GM19452 (cell line): ENCODE results near the gene SMAD7.

Experiments
- ATAC-seq: cut with Tn5 transposase; IDR thresholded peaks from one replicate; pipeline ENCODE4 v1.9.1; 2021; ENCODE audit not compliant: unreplicated experiment

Gene SMAD7

GRCh38 chr18:48919547-48919946 lies 31.2 kb downstream of the SMAD7 start:
- no peak for ATAC-seq

- no peak for ATAC-seq
Observed at GRCh38 chr18:48918660-48919456, 31.9 kb downstream of the SMAD7 start.

DNA sequence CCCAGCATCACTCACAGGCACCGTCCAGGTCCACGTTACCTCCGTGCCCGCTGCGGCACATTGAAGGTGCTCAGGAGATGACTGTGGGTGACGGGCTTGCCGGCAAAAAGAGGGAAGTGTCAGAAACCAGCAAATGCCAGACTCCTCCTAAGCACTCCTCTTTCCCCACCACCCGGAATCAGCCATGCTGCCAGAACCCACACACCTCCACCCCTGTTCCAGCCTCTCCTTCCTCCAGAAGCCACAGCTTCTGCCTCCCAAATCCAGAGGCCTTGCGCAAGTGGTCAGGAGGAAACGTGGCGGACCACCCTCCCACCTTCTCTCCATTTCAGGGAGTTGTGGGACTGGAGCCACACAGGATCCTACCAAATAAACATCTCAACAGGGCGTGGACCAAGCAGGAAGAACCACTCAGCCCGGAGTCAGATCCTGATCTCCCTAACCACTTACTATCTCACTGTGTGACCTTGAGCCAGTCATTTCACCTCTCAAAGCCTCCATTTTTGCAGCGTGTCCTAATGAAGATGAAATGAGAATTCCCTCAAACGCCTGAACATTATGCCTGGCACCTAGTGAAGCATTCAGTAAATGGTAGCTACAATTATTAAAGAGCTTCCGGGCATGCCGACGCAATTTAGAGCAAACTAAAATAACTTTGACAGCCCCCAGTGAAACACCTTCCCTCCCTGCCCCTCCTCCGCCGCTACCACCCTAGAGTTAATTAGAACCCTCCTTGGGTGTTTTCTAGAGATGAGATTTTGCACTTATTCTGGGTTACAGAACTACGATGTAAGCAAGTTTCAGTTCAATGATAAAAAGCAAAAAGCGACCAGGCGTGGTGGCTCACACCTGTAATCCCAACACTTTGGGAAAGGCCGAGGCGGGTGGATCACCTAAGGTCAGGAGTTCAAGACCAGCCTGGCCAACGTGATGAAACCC lies 32.9 kb downstream of the SMAD7 start:
- ATAC-seq: no peak

- ATAC-seq: no peak
Observed at GRCh38 chr18:48915626-48916425, 34.9 kb downstream of the SMAD7 start.

DNA sequence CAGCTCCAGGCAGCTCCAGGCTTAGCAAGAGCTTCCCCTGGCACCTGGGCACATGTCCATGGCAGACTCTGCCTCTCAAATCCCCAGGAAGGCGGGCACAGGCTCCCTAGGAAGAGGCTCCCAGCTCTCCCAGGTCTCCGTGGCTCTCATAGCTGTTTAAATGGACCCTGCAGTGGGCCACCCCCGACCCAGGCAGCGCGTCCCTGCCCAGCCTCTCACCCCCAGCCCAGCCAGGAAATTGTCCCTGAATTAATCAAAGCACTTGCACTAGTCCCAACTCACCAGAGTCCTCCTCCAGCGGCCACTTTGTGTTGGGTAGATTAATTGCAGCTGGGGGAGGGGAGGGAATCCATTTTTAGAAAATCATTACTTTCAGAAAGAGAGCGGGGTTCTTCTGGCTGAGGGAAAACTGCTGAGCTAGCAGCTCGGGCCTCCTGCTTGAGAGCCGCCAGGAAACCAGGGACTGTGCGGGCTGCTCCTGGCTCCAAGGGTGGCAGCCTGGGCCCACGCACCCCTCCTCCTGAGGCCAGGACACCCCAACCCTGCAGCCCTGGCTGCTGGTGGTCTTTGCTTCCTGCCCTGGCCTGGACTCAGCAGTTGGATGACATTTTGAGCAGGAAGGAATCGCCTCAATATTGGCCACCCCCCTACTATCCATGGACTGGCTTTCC lies 36.0 kb downstream of the SMAD7 start:
- ATAC-seq: no peak

DNA sequence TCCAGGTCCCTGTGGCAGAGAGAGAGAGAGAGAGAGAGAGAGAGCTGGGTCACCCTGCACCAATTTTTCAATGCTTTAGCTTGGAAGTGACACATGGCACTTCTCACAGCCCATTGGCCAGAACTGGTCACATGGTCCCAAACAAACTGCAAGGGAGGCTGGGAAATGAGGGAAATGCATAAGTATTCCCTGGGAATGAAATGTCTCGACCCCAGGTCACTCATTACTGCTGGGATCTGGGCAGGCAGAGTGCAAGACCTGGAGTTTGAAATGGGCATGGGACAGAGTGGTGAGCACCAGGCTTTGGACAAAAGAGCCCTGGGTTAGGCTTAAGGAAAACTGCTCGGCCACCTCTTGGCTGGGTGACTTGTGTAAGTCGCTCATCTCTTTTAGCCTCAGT lies 37.0 kb downstream of the SMAD7 start:
- ATAC-seq: no peak

GRCh38 chr18:48913201-48913600 lies 37.6 kb downstream of the SMAD7 start:
- ATAC-seq: no peak

DNA sequence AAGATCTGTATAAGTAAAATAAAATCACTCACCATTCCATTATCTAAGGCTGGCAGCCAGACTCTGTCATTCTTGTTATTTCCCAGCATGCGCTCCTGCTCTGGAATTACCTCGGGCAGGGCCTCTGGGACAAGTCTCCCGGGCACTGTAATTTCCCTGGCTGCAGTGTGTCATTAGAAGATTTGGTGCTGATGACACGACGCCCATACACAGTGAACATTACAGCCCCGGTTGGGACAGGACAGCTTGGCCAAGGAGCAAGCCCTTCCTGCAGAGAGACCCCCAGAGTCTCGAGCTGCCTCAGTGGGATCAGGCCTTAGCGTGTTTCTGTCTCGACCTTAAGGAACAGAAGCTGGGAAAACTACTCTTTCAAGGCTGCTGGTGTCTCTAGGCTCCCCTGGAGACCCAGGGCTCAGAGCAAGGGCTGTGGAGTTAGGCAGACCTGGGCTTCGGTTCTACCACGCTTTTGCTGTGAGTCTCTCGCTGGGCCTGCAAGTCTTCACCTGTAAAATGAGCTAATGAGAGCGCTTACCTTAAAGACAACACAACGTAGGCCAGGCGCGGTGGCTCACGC lies 39.7 kb downstream of the SMAD7 start:
- no peak for ATAC-seq

DNA sequence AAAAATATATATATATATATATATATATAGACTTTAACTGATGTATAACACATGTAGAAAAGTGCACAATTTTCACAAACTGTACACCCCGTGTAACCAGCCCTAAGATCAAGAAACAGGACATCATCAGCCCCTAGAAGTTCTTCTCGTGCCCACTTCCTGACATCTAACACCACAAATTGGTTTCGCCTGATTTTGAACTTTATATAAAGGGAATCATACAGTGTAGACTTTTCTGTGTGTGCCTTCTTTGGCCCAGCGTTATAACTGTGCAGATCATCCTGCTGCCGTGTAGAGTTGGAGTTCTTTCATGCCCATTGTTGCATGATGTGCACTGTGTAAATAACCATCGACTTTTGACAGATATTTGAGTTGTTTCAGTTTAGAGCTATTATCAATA lies 41.0 kb downstream of the SMAD7 start:
- no peak for ATAC-seq

GRCh38 chr18:48908916-48909315 lies 41.8 kb downstream of the SMAD7 start:
- no peak for ATAC-seq

DNA sequence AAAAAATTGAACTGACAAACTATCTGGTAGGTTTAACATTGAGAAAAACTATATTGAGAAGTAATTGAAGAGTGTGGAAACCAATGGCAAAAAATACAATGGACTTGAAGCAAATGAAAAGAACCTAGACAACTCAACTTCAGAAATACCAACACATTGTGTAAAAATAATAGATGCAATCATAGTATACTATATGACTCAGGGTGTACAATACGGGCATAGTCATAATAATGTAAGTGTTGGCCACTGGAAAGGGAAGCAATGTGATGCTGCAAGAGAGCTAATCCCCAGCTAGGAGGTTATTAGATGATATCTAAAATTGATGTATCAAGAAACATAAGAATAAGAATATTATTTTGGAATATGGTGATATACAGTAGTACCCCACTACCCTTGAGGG lies 45.3 kb downstream of the SMAD7 start:
- no peak for ATAC-seq

GRCh38 chr18:48904847-48905394 lies 45.8 kb downstream of the SMAD7 start:
- ATAC-seq: no peak

DNA sequence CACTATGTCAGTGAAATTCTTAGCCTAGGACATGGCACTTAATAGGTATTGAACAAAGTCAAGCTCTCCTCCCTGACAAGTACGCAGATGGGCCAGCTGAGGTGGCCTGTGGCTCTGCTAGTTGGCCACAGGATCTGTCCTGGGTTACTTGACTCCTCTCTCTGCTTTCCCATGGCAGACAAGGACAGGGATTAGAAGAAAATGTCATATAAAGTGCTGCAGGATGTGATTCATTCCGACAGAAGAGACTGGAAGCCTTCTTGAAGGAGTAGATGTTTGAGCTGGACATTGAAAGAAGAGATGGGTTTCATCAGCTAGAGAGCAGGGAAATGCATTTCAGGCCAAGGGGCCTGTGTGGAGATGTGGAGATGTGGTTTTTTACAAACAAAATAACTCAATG lies 46.7 kb downstream of the SMAD7 start:
- no peak for ATAC-seq

- no peak for ATAC-seq
Observed at GRCh38 chr18:48902856-48903601, 47.7 kb downstream of the SMAD7 start.

- ATAC-seq: no peak
Observed at GRCh38 chr18:48902023-48902855, 48.5 kb downstream of the SMAD7 start.

- no peak for ATAC-seq
Observed at GRCh38 chr18:48901145-48902022, 49.4 kb downstream of the SMAD7 start.

- no peak for ATAC-seq
Observed at GRCh38 chr18:48900469-48900868, 50.3 kb downstream of the SMAD7 start.
